ENCODE data around the gene HACE1.

GRCh38 chr6:104768906-104769305 lies 90.8 kb downstream of the HACE1 start:
- TF ChIP-seq CTCF (IDR thresholded peaks at IDR 0.05) (no peak), POLR2A (IDR thresholded peaks at IDR 0.05) (no peak)

All from body of pancreas (tissue), 4 donors.